GM21786 (cell line): ENCODE data around the gene TTLL6.
A peak's percentile ranks its signal among the peaks of the same experiment; 100 is the strongest.
"Not testable (repeated sequence)": the region's sequence is repeated elsewhere in the genome, so short reads cannot be mapped to it uniquely, and the experiment has no call there.

ENCODE experiments used
- ATAC-seq: cut with Tn5 transposase; IDR thresholded peaks from one replicate; pipeline ENCODE4 v1.9.1; 2021; ENCODE audit not compliant: unreplicated experiment

The TTLL6 gene

DNA sequence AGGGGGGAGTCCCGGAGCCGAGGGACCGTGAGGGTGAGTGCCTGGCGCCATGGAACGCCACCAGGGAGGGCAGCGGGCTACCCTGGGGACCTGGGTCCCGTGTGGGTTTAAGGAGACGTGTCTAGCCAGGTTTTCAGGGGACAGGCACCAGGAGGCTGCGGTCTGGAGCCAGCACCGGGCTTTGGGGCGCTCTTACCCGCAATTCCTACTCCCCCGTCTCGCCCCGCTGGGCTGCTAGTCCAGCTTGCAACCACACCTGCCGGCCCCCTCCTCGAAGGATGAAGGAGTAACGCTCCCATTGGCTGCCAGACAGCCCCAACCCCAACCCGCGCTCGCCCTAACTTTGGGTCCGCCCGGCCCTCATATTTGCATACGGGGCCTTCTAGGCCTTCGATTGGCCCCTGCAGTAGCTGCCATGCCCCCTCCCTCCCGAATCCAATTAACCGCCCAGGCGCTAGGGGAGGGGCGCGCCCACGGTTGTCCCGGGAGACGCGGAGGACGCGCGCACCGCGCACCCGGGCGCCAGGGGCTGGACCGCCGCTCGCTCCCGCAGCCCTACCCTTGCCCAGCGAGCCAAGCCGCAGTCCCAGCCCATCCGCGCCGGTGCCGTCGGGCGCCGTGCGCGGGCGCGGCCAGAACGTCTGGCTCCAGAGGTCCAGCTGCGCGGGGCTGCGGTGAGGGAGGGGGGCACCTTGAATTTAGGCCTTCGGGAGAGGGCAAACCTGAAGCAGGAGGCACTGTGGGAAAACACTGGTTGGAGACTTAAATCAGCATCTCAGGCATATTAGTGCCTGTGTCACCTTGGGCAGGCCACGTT lies at the start of gene TTLL6:
TTLL6 (minus strand) TSS at position 456 of the 817 bp plus-strand sequence; CDS start at position 299, 157 bp downstream.
- peak; percentile 55 for ATAC-seq

DNA sequence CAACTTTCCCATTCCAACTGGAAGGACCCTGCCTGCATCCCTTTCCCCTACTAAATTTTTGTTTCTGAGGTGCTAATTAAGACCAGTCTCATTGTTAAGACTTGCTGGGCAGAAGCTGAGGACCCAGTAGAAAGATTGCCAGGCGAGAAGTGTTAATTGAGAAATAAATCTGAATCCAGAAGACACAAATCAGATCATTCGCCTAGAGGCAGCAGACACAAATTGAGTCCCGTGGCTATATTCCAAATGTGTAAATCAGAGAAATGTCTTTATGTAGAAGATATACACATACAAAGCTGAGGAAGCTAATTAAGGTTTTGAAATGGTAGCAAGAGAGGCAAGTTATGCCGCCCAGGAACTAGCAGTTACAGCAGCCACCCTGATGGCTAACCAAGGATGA lies 43.4 kb upstream of the TTLL6 start:
- no peak for ATAC-seq

DNA sequence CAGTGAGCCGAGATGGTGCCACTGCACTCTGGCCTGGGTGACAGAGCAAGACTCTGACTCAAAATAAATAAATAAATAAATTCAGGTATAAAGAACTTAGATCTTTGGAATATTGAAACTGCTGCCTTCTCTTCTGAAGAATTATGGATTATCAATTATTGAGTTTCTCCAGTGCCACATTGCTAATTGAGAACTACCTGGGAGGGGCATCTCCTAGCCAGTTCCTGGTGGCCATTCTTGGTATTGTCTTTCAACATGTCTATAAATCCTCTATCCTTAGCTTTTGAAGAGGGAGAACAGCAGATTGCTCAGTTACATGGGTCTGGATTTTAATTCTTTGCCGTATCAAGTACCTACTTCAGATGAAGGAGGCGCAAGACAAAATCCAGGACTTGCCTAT lies 43.0 kb upstream of the TTLL6 start:
- no peak for ATAC-seq

DNA sequence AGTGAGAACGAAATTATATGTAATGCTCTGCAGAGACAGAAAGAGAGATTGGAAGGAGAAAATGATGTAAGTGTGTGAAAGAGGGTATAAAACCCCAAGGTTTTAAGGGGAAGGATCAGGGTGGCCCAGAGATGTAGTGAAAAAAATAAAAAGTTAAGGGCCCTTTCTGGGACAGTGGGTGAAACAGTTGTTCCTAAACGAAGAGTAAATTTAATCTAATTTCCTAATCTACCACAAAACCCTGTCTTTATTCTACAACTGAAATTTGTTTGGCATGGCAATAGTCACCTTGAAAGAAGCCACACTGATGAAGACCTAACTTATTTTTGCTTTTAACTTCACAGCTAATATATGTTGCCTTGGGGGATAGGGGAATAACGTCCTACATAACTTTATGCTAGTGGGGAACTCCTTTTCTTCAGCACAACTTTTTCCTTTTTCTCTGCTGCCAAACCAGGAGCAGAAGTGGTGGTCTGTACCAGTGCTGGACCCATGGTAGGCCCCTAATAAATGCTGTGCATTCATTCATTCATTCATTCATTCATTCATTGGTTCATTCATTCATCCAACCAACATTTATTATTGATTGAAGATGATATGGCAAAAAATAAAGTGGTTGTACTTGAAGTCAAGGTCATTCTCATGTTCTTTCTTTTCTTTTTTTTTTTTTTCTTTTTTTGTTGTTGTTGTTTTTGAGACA lies 39.2 kb upstream of the TTLL6 start:
- no peak for ATAC-seq

DNA sequence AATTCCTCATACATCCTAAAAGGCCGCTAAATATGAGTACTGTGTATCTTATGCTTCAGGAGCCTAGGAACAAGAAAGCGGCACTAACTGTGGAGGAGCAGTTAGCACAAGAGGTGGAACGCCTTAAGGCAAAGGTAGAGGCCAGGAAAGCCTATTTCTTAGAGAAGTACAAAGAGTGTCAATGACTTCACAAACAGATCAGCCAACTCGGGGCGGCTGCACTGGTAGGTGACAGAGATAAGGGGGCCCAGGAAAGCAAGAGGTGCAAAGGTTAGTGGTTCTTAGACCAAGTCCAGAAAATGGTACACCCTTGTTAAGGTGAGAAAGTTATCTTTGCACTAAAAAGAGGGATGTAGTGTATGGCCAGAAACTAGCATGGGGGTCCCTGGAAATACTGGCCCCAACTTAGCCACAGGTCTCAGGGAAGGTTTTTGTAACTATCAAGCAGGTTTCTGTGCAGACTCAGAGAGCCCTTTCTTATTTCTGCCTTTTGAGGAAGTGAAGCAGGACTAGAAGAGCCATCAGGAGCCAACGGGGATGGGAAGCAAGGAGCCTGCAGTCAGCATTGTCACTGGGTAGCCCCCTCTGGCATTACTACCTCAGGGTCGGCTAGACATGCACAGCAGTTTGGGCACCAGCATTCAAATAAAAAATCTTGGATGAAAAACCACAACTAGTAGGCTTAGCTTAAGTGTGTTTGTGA lies 37.9 kb upstream of the TTLL6 start:
- ATAC-seq, result no peak

DNA sequence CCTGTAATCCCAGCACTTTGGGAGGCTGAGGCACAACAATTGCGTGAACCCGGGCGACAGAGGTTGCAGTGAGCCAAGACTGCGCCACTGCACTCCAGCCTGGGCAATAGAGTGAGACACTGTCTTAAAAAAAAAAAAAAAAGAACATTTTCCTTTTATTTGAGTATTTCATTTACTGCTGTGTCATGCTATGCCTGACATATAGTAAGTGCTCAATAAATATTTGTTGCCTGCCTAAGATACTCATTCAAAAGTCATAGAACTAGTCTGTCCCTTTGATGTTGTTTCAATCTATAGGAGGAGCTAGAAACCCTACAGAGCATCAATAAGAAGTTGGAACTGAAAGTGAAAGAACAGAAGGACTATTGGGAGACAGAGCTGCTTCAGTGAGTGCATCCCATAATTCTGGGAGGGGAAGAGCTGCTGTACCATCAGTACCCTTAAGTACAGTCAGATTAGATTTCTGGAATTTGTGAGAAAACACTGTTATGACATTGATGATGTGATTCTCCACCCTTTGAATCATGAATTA lies 33.8 kb upstream of the TTLL6 start:
- ATAC-seq, result no peak

DNA sequence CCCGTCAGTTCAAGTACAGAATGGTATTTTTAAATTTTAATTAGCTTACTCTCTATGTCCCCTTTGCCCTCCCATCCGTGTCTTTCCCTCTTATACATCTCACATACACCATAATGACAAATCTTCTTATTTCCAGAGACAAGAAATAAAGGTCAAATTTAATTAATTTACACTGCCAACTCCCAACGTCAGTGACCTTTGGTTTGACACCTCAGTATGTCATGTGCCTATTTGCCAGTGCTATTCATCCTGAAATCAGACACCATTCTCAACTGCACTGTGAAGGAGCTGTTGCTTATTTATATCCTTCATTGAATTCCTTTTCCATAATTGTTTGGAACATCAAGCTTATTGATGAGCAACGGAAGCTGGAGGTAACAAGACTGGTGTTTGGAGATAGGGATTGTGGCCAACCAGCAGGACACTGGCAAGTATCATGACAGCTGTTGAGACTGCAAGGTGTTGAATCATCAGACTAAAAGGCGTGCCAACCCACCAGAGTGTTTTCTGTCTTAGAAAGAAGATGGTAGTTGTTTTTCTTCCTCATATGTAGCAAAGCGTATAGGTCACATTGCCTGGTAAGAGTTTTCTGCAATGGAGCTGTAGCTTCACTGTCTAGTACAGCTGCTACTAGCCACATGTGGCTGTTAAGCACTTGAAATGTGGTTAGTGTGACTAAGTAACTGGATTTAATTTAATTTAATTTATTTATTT lies 26.3 kb upstream of the TTLL6 start:
- ATAC-seq, result no peak

DNA sequence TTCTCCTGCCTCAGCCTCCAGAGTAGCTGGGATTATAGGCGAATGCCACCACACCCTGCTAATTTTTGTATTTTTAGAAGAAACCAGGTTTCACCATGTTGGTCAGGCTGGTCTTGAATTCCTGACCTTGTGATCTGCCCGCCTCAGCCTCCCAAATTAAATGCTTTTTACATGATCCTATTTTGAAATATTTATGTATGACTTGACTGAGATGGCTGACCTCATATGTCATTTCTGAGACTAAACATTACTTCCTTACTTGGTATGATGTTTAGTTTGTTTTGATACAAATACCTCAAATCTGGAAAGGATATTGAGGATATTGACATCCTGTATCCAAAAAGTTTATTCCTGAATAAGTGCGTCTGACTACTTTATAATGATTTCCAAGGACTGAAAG lies 25.7 kb upstream of the TTLL6 start:
- no peak for ATAC-seq

DNA sequence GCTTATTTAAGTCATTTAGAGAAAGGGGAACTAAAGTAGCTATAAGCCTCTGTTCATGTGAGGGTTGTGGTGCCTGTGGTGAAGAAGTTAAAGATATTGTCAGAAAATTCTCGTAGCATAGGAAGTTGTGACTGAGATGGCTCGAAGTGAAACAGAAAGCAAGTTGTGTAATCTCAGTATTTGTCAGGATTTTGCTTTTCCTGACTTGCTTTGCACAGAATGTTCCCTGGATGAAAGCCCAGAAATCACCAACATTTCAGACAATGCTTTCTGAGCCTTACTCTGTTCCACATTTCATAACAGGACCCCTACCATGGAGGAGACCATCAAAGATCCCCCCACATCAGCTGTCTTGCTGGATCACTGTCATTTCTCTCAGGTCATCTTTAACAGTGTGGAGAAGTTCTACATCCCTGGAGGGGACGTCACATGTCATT lies 24.4 kb upstream of the TTLL6 start:
- peak; percentile 90 for ATAC-seq

DNA sequence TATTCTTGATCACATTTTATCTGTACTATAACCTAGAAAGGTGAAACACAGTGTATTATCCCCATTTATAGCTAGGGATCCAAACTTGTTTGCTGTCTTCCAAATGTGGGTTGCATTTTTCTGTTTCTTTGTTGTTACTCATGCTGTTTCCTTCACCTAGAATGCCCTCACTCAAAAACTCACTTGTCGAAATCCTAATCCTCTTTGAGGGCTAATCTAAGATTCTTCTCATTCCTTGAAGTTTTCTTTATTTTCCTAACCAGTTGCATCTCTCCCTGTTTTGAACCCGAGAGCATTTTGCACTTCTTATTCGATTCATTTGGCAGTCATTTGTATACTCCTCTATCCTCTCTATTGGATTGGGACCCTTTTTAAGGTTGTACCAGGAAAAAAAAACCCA lies 23.4 kb upstream of the TTLL6 start:
- no peak for ATAC-seq

DNA sequence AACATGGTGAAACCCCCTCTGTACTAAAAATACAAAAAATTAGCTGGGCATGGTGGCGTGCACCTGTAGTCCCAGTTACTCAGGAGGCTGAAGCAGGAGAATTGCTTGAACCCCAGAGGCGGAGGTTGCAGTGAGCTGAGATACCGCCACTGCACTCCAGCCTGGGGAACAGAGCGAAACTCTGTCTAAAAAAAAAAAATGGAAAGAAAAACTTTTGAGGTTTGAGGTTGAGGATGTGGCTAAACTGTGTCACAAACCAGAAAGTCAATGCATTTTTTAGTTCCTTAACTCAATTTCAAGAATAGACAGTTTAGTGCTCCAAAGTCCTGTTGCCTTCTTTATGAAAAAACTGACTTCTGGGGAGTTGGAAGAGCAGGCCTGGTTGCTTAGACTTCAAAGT lies 20.4 kb upstream of the TTLL6 start:
- ATAC-seq, result not testable (repeated sequence)

DNA sequence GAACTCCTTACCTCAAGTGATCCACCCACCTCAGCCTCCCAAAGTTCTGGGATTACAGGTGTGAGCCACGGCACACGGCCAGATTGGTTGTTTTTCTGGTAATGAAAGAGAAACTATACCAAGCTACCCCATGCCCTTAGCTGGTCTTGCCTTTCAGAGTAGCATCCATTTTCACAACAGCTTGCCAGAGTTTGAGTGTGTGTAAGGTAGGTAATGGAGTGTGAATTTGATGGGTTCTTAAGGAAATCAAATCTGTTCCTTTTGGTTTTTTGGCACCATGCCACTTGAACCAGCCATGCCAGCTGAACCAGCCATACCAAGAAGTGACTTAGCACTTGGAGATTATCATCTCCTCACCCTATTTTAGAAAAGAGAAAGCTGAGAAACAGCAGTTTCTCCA lies 18.9 kb upstream of the TTLL6 start:
- ATAC-seq, result no peak

DNA sequence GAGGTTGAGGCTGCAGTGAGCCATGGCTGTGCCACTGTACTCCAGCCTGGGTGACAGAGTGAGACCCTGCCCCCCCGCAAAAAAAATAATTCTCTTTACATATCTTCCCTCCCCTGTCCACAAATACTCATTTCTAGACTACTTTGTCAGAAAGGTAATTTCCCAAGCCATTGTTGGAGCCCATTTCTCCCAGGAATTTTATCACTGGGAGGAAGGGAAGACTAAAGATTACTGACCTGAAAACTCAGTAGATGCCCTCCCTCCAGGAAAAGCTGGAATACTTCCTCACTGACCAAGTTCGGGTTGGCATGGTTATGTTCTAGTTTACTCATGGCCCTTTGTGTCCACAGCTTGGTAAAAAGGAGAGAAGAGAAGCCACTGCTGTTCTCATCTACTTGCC lies 17.9 kb upstream of the TTLL6 start:
- ATAC-seq, result no peak

DNA sequence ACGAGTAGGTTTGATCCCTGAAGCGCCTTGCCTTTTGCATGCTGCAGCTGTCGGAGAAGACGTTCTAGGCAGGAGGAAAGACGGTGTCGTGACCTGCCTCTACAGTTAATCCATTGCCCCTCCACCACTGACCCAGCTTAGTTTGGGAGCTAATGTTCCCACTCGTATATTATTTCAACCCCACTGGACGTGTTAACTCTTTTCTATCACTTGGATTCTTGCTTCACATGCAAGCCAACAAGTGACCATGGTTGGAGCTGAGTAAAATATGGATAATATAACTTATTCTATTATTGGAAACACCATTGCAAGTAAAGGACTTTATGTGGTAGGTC lies 14.5 kb upstream of the TTLL6 start:
- no peak for ATAC-seq

DNA sequence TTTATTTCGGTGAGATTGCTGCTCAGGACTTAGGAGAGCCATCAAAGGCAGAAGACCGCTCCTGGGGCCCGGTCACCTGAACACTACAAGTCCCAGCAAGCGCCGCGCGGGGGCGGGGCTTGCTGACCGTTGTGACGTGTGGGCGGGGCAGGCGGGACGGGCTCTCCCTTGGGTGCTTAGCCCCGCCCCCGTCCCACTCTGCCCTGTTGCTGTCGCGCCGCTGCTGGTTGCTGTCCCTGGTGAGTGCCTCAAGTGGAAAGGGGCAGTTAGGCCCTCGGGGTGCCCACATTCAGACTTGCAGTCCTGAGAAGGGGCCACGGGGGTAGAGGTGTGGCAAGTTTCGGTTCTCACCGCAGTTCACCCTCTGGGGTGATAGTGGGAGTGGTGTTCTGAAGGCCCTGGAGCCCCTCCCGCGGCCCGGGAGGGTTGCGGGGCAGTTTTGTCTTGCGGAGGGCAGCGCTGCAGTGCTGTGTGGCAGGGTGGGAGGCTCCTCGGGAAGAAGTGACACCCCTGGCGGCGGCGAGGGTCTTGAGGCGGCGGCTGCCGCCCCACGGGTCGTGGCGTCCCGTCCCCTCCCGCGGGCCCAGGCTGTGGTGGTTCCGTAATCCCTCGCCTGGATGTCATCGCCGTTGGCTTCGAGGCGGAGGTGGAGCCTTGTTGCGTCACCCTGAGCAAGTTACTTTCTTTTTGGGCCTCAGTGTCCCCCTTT lies 14.0 kb upstream of the TTLL6 start, which contains the start of gene CALCOCO2:
CALCOCO2 (plus strand) TSS at position 196 of the 709 bp plus-strand sequence. CDS start 10,673 bp downstream, outside the sequence.
- ATAC-seq, result peak; percentile 82

DNA sequence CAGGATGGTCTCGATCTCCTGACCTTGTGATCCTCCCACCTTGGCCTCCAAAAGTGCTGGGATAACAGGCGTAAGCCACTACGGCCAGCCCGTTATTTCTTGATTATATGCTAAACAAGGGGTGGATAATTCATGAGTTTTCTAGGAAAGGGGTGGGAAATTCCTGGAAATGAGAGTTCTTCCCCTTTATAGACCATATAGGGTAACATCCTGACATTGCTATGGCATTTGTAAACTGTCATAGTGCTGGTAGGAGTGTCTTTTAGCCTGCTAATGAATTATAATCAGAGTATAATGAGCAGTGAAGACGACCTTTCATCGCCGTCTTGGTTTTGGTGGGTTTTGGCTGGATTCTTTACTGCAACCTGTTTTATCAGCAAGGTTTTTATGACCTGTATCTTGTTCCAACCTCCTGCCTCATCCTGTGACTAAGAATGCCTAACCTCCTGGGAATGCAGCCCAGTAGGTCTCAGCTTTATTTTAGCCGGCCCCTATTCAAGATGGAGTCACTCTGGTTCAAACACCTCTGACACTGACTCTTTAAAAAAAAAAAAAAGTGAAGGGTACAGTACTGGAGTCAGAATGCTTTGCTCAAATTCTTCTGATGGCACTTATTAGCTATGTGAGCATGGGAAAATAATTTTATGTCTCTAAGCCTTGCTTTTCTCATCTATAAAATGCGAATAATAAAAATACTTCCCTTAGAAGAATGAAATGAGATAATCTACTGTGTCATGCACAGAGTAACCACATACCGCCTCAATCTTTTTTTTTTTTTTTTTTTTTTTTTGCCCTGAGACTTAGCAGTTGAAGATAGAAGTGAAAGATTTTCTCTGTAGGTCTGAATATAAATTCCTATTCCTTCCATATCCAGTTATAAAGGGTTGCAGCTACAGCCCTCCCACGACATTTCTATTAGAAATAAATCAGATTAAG lies 8.7 kb upstream of the TTLL6 start:
- ATAC-seq, result no peak

DNA sequence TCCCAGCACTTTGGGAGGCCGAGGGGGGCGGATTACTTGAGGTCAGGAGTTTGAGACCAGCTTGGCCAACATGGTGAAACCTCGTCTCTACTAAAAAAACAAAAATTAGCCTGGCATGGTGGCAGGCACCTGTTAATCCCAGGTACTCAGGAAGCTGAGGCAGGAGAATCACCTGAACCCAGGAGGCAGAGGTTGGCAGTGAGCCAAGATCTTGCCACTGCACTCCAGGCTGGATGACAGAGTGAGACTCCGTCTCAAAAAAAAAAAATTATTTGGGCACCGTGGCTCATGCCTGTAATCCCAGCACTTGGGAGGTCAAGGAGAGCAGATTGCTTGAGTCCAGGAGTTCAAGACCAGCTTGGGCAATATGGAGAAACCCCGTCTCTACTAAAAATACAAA lies 3.9 kb upstream of the TTLL6 start:
- ATAC-seq, result not testable (repeated sequence)

DNA sequence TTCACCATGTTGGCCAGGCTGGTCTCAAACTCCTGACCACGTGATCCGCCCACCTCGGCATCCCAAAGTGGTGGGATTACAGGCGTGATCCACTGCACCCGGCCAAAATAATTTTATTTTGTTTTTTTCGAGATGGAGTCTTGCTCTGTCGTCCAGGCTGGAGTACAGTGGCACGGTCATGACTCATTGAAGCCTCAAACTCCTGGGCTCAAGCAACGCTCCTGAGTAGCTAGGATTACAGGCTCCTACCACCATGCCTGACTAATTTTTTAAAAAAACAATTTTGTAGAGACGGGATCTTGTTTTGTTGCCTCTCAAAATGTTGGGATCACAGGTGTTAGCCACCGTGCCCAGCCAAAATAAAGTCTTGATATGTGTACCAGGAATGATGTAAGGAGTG lies 2.4 kb upstream of the TTLL6 start:
- ATAC-seq, result no peak

DNA sequence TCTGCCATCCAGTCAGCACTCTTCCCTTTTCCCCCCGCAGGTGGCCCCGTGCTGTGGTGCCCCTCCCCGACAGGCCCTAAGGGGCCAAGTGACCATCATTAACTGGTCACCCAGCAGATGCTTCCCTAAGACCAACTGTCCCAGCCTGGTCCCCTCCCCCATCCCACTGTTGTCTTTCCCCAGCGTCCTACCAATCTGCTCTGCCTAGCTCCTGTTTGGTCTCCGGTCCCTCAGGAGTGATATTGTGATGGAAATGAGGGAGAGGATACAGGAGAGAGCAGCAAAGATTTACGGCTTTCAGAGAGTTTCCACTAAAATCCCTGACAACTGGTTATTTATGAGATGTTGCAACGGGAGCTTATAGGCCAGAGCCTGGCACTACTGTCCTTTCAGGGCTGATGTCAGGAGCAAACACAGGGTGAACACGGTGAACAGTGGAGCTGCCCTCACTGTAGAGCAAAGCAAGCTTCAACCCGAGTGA lies 1.4 kb upstream of the TTLL6 start:
- ATAC-seq, result no peak
